Inflammatory macrophage (primary cell): ENCODE results near the gene LRFN5.
"Not testable (repeated sequence)": the region's sequence is repeated elsewhere in the genome, so short reads cannot be mapped to it uniquely, and the experiment has no call there.

Experiments used
- DNase-seq, 2 donors: peaks; one replicate each; pipeline ENCODE4 v3.0.0-alpha.2; 2020 to 2022

The LRFN5 gene

GRCh38 chr14:41636492-41637392 lies 30.1 kb downstream of the LRFN5 start:
- no peak for DNase-seq

DNA sequence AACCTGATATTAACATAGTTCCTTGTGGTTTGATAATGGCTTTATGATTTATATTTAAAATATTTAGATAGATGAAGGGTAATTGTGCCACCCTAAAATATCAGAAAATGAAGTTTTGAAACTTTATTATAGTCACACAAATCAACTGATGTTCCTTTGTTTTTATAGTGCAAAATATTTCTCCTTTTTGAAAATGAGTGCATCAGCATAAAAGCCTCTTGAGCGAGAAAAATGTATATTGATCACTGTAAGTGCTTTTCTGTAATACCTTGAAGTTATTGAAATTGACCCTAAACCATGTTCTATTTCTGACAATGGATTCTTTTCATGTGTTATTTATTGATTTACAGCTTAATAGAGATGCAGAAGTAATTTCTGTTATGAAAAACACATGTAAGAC lies 35.0 kb downstream of the LRFN5 start:
- no peak for DNase-seq

GRCh38 chr14:41642367-41642766 lies 35.7 kb downstream of the LRFN5 start:
- DNase-seq: no peak

GRCh38 chr14:41642789-41643188 lies 36.1 kb downstream of the LRFN5 start:
- no peak for DNase-seq

DNA sequence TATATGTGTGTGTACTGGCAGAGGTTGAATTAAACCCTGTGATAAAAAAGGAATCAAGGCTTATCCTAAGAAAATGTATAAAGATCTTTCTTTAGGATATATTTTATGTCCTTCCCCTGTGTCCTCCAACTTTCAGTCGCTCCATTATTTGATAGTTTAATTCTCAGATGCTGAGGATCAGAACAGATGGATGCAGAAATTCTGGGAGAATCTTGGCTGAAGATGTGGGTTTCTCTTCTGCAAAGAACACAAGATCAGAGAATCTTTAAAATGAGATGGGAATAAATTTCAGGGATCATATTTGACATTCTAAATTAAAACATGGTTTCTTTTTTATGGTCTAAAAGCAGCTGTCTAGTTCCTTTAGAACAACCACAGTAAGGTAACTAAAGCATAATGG lies 37.9 kb downstream of the LRFN5 start:
- no peak for DNase-seq

- no peak for DNase-seq
Observed at GRCh38 chr14:41650802-41651201, 44.1 kb downstream of the LRFN5 start.

- DNase-seq: no peak
Observed at GRCh38 chr14:41654196-41654595, 47.5 kb downstream of the LRFN5 start.

DNA sequence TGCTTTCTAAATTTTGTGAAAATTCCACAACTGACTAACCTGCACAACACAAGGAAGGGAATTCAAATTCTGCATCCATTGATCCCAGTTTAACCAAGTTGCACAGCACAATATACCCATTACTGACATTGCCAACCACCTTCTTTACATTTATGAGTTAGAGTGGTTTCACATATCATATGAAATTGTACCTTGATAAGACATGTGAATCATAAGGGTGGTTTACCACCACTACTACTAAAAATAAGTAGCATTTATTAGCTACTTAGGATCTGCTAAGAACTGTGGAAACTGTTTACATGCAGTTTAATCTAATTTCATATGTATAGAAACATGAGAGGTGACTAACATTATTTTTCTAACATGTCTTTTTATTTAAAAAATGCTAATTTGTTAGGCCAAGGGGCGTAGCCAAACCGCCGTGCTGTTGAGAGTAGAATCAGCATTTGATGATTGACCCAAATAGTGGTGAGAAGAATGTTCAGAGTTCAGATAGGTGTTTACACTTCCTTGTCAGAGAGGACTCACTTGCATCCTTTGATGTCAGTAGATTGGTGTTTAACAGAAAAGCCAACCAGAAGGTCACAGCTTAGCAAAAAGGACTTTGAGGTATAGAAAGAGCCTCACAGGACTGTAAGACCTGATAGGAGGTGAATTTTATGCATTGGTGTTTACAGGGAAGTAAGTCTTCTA lies 56.2 kb downstream of the LRFN5 start:
- DNase-seq: no peak

DNA sequence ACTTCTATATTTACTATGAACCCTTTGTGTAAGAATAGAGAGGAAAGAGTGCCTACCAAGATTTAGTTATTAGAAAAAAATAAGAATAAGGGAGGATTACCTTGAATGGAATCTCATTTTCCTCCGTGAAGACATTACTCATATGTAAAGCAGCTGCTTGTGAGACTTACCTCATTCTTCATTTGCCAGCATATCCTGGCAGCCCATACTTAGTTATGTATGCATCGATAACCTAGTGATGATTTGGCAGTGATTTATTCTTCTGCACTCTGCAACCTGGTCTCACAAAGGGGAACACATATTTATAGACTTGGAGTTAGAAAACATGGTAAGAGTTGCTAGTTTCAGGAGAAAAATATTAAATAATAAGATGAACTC lies 56.8 kb downstream of the LRFN5 start:
- DNase-seq: no peak

DNA sequence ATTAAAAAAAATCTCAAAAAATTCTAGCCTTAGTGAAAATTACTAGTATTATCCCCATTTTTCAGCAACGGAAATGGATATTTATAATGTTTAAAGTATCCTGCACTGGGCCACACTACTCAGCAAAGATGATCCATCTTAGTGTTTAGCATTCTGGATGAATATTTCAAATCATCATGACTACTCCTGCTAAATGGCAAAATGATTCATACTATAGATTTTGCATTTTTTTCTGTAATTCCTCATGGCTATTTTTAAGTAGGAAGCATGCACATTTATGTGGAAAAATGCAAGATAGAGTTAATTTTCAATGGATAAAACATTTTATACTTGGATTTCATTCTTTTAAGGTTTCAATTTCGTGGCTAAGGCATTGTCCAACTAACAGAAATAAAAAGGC lies 59.6 kb downstream of the LRFN5 start:
- no peak for DNase-seq

DNA sequence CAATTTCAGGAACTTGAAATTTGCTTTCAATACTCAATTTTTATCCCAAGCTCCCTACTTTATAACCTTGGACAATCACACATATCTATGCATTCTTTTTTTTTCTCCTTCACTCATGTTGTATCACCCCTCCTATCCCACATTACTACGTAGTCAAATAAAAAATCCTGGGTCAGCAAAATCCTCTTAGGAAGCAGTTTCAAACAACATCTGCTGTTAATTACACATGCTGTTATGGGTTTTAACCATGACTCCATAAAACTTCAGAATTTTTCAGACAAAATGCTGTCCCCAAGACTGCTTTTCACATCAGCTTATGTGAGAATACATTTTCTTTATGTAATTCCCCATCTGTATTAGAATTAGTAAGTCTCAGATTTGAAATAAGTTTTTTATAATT lies 61.7 kb downstream of the LRFN5 start:
- DNase-seq: no peak

GRCh38 chr14:41673601-41674000 lies 66.9 kb downstream of the LRFN5 start:
- DNase-seq: not testable (repeated sequence)

GRCh38 chr14:41674511-41674971 lies 67.9 kb downstream of the LRFN5 start:
- DNase-seq: not testable (repeated sequence)

- DNase-seq: no peak
Observed at GRCh38 chr14:41699486-41699885, 92.8 kb downstream of the LRFN5 start.

DNA sequence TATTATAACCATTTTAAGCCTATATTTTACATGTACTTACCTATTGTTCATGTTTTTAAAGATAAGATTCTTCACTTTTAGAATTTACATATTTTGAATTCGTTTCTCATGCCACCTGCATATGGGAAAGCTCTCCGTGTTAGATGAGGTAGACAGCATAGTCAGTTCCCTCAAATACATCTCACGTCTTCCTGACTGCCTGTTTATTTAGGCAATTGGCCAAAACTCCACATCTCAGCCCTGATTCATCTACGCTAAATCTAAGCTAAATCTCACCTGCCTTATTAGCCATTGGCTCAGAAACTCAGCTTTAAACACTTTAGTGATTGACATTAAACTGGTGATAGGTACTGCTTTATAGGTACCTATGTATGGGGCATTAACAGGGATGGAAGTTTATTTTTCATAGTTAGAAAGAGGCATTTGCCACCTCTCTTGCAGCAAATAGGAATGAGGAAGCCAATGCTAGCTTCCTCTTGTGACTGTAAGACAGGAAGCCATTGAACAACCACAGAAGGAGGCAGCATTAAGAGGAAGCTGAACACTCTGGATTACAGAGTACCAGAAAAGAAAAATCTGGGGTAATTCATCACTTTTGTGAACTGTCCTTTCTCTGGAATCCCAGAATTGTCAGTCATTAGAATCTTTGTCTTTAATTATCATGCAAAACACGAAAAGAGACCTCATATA lies 111.9 kb downstream of the LRFN5 start:
- DNase-seq: peak; percentile 58 to 60

- DNase-seq: no peak
Observed at GRCh38 chr14:41739203-41739602, 132.5 kb downstream of the LRFN5 start.

DNA sequence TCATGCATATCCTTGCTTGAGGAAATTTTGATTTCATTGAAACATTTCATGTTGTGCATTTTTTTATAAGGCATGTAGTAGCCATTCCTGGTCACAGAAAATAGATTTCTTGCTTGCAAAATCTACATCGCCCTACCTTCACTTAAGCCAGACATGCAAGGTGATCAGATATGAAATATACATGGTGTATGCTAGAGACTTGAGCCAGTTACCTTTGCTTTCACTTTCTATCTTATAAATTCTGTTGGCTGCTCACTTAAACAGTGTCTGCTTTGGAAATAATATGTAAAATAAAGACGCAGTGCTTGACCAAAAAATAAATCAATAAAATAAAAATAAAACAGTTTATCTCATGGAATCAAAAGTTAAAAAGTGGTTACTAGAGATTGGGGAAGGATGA lies 136.5 kb downstream of the LRFN5 start:
- DNase-seq: no peak

- no peak for DNase-seq
Observed at GRCh38 chr14:41749429-41749828, 142.8 kb downstream of the LRFN5 start.

DNA sequence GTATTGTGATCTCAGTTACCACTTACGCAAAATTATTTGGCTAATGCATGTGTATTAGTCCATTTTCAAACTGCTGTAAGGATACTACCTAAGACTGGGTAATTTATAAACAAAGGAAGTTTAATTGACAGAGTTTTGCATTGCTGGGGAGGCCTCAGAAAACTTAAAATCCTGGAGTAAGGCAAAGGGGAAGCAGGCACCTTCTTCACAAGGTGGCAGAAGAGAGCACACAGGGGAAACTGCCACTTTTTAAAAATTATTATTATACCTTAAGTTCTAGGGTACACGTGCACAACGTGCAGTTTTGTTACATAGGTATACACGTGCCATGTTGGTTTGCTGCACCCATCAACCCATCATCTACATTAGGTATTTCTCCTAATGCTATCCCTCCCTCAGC lies 143.9 kb downstream of the LRFN5 start:
- DNase-seq: not testable (repeated sequence)

DNA sequence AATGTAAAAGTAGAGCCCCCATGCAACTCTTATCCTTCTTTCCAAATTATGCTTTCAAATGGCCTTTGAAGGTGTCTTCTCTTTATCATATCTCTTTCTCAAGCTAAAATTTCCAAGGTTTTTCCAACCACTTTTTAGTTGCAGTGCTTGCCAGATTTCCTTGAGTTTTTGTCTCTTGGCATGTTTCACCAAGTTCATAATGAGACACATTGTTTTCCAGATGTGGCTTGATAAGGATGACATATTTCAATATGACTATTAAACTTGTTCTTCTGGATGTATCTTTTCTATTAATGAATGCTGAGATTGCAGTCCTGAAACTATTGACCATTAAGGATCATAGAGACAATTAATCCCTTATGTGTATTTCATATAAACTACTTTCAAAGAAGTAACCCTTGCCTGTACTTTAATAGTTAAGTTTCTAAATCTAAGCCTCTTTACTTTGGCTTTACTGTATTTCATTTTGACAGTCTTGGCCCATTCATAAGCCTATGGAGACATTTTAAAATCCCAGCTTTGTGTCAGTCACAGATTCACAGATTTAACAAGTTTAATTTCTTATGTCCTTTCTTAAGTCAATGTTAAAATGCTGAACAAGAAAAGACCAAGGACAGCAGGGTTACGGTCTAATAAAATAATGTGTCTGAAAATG lies 151.5 kb downstream of the LRFN5 start:
- DNase-seq: no peak

DNA sequence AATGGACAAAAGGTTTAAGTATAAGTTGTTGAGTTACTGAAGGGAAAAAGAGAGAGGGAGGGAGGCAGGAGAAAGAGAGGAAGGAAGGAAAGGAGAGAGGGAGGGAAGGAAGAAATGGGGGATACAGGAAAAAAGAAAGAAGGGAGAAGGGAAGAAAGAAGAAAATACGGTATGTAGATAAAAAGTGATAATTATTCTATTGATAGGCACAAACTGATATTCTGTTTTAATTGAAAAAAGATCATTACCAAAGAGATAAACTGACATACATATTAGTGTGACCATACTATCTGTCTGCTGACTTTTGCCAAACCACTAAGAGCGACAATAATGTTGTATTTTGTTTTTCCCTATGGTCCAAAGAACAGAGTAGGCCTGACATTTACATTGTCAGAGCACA lies 154.5 kb downstream of the LRFN5 start:
- no peak for DNase-seq

GRCh38 chr14:41766772-41767171 lies 160.1 kb downstream of the LRFN5 start:
- DNase-seq: no peak
